Esophagus squamous epithelium (tissue), 4 donors: ENCODE data around the gene BMF.

Source experiments
- POLR2A ChIP-seq, 4 donors: fragments of 450-650 bp; IDR thresholded peaks; one replicate each; pipeline ENCODE4 v1.6.1; 2017; ENCODE audit warnings: antibody characterized with exemption in 4 of 4, mild to moderate bottlenecking in 4 of 4, moderate library complexity in 3 of 4
- TF ChIP-seq, protein P1 (sequence below), 6 experiments: fragments of 450-650 bp in 4 of 6; fragments of 200-600 bp in 2 of 6; sonication (generic) in 2 of 6; IDR thresholded peaks; one replicate each; pipeline ENCODE4 v1.5.1; 2016 to 2019; ENCODE audit warnings: antibody characterized with exemption in 6 of 6, mild to moderate bottlenecking in 4 of 6, moderate library complexity in 4 of 6

DNA sequence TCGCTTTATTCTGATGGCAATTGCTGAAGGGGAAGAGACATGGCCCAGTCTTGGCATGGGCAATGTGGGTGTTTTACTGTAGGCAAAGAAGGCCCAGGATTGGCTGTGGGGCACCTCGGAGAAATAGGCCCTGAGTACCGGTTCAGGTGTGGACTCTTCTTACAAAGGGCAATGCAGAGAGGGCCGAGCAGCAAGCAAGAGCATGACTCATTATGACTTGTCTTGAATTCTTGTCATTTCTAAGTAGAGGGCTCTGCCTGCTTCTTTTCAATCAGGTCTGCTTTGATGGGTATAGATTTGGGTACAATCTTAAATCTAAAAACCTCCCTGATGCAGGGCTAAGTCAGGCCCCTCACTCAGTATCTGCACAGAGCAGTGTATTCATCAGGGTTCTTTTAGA, 37.4 kb upstream of the BMF start:
- TF ChIP-seq, protein P1, sequence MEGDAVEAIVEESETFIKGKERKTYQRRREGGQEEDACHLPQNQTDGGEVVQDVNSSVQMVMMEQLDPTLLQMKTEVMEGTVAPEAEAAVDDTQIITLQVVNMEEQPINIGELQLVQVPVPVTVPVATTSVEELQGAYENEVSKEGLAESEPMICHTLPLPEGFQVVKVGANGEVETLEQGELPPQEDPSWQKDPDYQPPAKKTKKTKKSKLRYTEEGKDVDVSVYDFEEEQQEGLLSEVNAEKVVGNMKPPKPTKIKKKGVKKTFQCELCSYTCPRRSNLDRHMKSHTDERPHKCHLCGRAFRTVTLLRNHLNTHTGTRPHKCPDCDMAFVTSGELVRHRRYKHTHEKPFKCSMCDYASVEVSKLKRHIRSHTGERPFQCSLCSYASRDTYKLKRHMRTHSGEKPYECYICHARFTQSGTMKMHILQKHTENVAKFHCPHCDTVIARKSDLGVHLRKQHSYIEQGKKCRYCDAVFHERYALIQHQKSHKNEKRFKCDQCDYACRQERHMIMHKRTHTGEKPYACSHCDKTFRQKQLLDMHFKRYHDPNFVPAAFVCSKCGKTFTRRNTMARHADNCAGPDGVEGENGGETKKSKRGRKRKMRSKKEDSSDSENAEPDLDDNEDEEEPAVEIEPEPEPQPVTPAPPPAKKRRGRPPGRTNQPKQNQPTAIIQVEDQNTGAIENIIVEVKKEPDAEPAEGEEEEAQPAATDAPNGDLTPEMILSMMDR (IDR thresholded peaks at IDR 0.05), result no peak
- no peak for TF ChIP-seq POLR2A (IDR thresholded peaks at IDR 0.05)
